Loucy (cell line): Measurements from ENCODE around the gene RIPOR2.

ENCODE experiments used
- H2AFZ ChIP-seq: fragments of 200-600 bp; sonication (generic); 2 replicates; pipeline ENCODE4 v1.6.0; 2016; ENCODE audit warnings: antibody characterized with exemption, mild to moderate bottlenecking, low read length, moderate library complexity
- H3F3A ChIP-seq: fragments of 200-600 bp; 2 replicates; pipeline ENCODE4 v1.6.0; 2016; ENCODE audit warnings: antibody characterized with exemption, low read depth, mild to moderate bottlenecking
- H3K27me3 ChIP-seq: fragments of 200-600 bp; sonication (generic); 2 replicates; pipeline ENCODE4 v1.6.1; 2014; ENCODE audit warnings: low read length, mild to moderate bottlenecking; ENCODE audit not compliant: insufficient read depth, poor library complexity, severe bottlenecking
- H3K36me3 ChIP-seq: fragments of 200-600 bp; sonication (generic); 2 replicates; pipeline ENCODE4 v1.6.1; 2016; ENCODE audit warnings: low read length; ENCODE audit not compliant: insufficient read depth
- H3K4me1 ChIP-seq: fragments of 200-600 bp; sonication (generic); 2 replicates; pipeline ENCODE4 v1.5.1; 2014; ENCODE audit warnings: low read length, mild to moderate bottlenecking; ENCODE audit not compliant: insufficient read depth, poor library complexity, severe bottlenecking
- H3K4me2 ChIP-seq: fragments of 200-600 bp; sonication (generic); 2 replicates; pipeline ENCODE4 v1.6.0; 2014; ENCODE audit warnings: antibody characterized with exemption, low read length, low read depth, mild to moderate bottlenecking; ENCODE audit not compliant: poor library complexity, severe bottlenecking
- H3K4me3 ChIP-seq: fragments of 200-600 bp; sonication (generic); 2 replicates; pipeline ENCODE4 v1.5.1; 2014; ENCODE audit warnings: low read length, mild to moderate bottlenecking, mixed read lengths; ENCODE audit not compliant: poor library complexity, severe bottlenecking
- H3K79me2 ChIP-seq: fragments of 200-600 bp; sonication (generic); 2 replicates; pipeline ENCODE4 v1.6.1; 2014; ENCODE audit warnings: low read length; ENCODE audit not compliant: insufficient read depth
- H3K9ac ChIP-seq: fragments of 200-600 bp; sonication (generic); 2 replicates; pipeline ENCODE4 v1.6.0; 2014; ENCODE audit warnings: mild to moderate bottlenecking, low read depth, low read length, moderate library complexity; ENCODE audit not compliant: poor library complexity, severe bottlenecking
- H3K9me2 ChIP-seq: fragments of 200-600 bp; sonication (generic); replicated peaks from 2 replicates; pipeline ENCODE4 v1.6.1; 2016; ENCODE audit warnings: low read depth, low read length, mixed read lengths
- H3K9me3 ChIP-seq: fragments of 200-600 bp; sonication (generic); 2 replicates; pipeline ENCODE4 v1.6.1; 2014; ENCODE audit warnings: mild to moderate bottlenecking, antibody characterized with exemption, low read length, low read depth; ENCODE audit not compliant: insufficient read depth
- H4K20me1 ChIP-seq: fragments of 200-600 bp; sonication (generic); 2 replicates; pipeline ENCODE4 v1.6.0; 2014; ENCODE audit warnings: antibody characterized with exemption, low read length, mild to moderate bottlenecking; ENCODE audit not compliant: insufficient read depth, poor library complexity, severe bottlenecking
- EZH2phosphoT487 ChIP-seq: fragments of 200-600 bp; IDR thresholded peaks from 2 replicates; pipeline ENCODE4 v1.6.1; 2018; ENCODE audit warnings: antibody characterized with exemption, mild to moderate bottlenecking, moderate library complexity, borderline replicate concordance
- TF ChIP-seq, protein P1 (sequence below): fragments of 200-600 bp; sonication (generic); conservative IDR thresholded peaks from 2 replicates; pipeline ENCODE4 v1.5.1; 2014; ENCODE audit warnings: mild to moderate bottlenecking, antibody characterized with exemption, low read length

Gene RIPOR2

DNA sequence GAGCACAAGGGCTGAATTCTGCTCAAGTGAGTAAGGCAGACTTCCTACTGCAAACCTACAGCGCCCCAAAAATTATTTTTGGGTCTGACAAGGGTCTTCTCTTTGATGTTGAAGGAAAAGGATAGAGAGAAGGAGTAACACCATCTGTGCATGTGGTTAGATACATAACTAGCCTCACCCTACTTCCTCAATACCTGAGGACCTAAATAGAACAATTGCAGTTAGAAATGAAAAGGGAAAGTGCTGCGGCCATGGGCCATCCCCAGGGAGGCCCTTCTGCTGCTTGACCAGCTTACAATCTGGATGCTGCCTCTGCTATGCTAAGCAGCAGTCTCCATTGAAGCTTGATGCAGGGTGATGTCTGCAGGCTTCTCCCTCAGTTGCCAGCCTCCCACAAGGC lies 73.8 kb downstream of the RIPOR2 start:
- H3K4me3 ChIP-seq = no peak overlapping the region
- peaks cover 95% of the 10 kb centered on the region; the same call in 1 of the 2 replicates for H3K36me3 ChIP-seq
- H3K9me2 ChIP-seq = no peaks in the 10 kb centered on the region
- no peaks in the 10 kb centered on the region for H3K4me1 ChIP-seq
- no peak overlapping the region for H2AFZ ChIP-seq
- H3K9ac ChIP-seq = no peak overlapping the region
- H3K79me2 ChIP-seq = no peaks in the 10 kb centered on the region
- H3K9me3 ChIP-seq = no peaks in the 10 kb centered on the region
- no peaks in the 10 kb centered on the region for H3K27me3 ChIP-seq
- H4K20me1 ChIP-seq = no peaks in the 10 kb centered on the region
- TF ChIP-seq, protein P1, sequence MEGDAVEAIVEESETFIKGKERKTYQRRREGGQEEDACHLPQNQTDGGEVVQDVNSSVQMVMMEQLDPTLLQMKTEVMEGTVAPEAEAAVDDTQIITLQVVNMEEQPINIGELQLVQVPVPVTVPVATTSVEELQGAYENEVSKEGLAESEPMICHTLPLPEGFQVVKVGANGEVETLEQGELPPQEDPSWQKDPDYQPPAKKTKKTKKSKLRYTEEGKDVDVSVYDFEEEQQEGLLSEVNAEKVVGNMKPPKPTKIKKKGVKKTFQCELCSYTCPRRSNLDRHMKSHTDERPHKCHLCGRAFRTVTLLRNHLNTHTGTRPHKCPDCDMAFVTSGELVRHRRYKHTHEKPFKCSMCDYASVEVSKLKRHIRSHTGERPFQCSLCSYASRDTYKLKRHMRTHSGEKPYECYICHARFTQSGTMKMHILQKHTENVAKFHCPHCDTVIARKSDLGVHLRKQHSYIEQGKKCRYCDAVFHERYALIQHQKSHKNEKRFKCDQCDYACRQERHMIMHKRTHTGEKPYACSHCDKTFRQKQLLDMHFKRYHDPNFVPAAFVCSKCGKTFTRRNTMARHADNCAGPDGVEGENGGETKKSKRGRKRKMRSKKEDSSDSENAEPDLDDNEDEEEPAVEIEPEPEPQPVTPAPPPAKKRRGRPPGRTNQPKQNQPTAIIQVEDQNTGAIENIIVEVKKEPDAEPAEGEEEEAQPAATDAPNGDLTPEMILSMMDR = no peak
- no peak for TF ChIP-seq EZH2phosphoT487
- H3K4me2 ChIP-seq = no peak overlapping the region
- no peaks in the 10 kb centered on the region for H3F3A ChIP-seq

GRCh38 chr6:24859608-24860200 lies 76.1 kb downstream of the RIPOR2 start:
- no peaks in the 10 kb centered on the region for H3K27me3 ChIP-seq
- TF ChIP-seq, protein P1 = no peak
- TF ChIP-seq EZH2phosphoT487 = no peak
- H3F3A ChIP-seq = no peaks in the 10 kb centered on the region
- no peak overlapping the region for H3K4me2 ChIP-seq
- peaks cover 81% of the 10 kb centered on the region; the same call in 1 of the 2 replicates for H3K36me3 ChIP-seq
- no peak overlapping the region for H2AFZ ChIP-seq
- no peaks in the 10 kb centered on the region for H4K20me1 ChIP-seq
- H3K9me2 ChIP-seq = no peaks in the 10 kb centered on the region
- H3K4me1 ChIP-seq = no peaks in the 10 kb centered on the region
- H3K9ac ChIP-seq = no peak overlapping the region
- no peaks in the 10 kb centered on the region for H3K79me2 ChIP-seq
- no peaks in the 10 kb centered on the region for H3K9me3 ChIP-seq
- no peak overlapping the region for H3K4me3 ChIP-seq

GRCh38 chr6:24859132-24859531 lies 76.6 kb downstream of the RIPOR2 start:
- peaks cover 75% of the 10 kb centered on the region; the same call in 1 of the 2 replicates for H3K36me3 ChIP-seq
- no peaks in the 10 kb centered on the region for H3F3A ChIP-seq
- no peak overlapping the region for H3K4me2 ChIP-seq

More at GRCh38 chr6:24859132-24859531, 76.6 kb downstream of the RIPOR2 start:
- H3K27me3 ChIP-seq = no peaks in the 10 kb centered on the region
- H3K9me2 ChIP-seq = no peaks in the 10 kb centered on the region
- TF ChIP-seq, protein P1 = no peak
- no peak for TF ChIP-seq EZH2phosphoT487
- no peaks in the 10 kb centered on the region for H3K9me3 ChIP-seq
- no peaks in the 10 kb centered on the region for H3K79me2 ChIP-seq
- H3K9ac ChIP-seq = no peak overlapping the region
- H3K4me1 ChIP-seq = no peaks in the 10 kb centered on the region
- no peak overlapping the region for H2AFZ ChIP-seq
- no peak overlapping the region for H3K4me3 ChIP-seq
- H4K20me1 ChIP-seq = no peaks in the 10 kb centered on the region
